ENCODE measurements around the gene FBXO11.
A peak's percentile ranks its signal among the peaks of the same experiment; 100 is the strongest.

The FBXO11 gene

DNA sequence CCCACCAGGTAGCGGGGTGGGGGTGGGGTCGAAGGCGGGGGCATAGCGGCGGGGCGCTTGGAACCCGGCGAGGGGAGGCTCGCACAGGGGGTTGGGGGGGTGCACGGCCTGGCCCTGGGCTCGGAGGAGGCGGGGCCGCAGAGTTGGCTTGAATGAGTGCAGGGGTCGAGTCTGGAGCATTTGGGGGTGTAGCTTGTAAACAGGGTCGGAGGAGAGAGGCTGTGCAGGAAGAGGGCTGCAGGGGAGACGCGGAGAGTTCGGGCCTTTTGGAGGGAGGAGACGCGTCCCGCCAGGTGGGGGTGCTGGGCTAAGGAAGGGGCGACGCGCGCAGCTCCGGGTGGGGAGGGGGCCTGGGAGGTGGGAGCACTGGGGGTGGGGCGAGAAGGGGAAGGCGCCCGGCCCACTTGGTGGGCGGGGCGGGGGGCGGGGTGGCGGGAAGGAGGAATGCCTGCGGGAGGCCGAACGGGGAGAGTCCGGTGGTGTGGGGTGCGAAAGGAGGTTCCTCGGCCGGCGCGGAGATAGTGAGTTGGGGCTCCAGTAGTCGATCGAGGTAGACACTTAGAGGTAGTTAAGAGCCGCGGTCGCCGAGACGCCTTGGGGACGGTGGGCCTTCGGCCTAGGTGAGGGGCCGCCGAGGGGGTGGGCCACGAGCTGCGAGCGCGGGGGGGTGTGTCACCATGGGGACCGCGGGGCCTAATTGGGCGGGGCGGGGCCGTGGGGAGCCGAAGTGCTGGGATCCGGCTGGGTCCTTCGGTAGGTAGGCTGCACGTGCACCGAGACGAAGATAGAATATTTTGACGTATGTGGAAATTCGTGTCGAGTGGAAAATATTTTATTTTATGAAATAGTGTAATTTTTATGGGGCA lies 122.6 kb downstream of the FBXO11 start (continued):
- TF ChIP-seq ZNF350 (tag by site-specific recombination; IDR thresholded peaks at IDR 0.05) (no peak), KLF1 (tag by site-specific recombination; IDR thresholded peaks at IDR 0.05) (0 out of 2 replicates have a peak, but pooled peaks have one; percentile 6), SALL2 (tag by site-specific recombination; IDR thresholded peaks at IDR 0.05; ENCODE audit: borderline replicate concordance) (no peak), YY2 (tag by site-specific recombination; IDR thresholded peaks at IDR 0.05) (no peak), ZNF138 (tag by site-specific recombination; IDR thresholded peaks at IDR 0.05; ENCODE audit: borderline replicate concordance) (no peak), ZNF169 (tag by site-specific recombination; IDR thresholded peaks at IDR 0.05) (no peak), ZNF585B (tag by site-specific recombination; IDR thresholded peaks at IDR 0.05) (no peak), ZNF324 (tag by site-specific recombination; IDR thresholded peaks at IDR 0.05) (no peak), GLI4 (tag by site-specific recombination; IDR thresholded peaks at IDR 0.05) (no peak), ZNF561 (tag by site-specific recombination; IDR thresholded peaks at IDR 0.05; ENCODE audit: borderline replicate concordance) (no peak), ZNF843 (tag by site-specific recombination; IDR thresholded peaks at IDR 0.05) (no peak), ZNF701 (tag by site-specific recombination; IDR thresholded peaks at IDR 0.05) (no peak), ZNF776 (tag by site-specific recombination; IDR thresholded peaks at IDR 0.05; ENCODE audit: borderline replicate concordance) (no peak), EGR2 (tag by site-specific recombination; IDR thresholded peaks at IDR 0.05; ENCODE audit: low read depth) (0 out of 2 replicates have a peak, but pooled peaks have one; percentile 5), ZFP69B (tag by site-specific recombination; IDR thresholded peaks at IDR 0.05) (peak; percentile 38; the same call in 1 of the 2 replicates), ZNF157 (tag by site-specific recombination; IDR thresholded peaks at IDR 0.05) (no peak), KLF8 (tag by site-specific recombination; IDR thresholded peaks at IDR 0.05) (peak; percentile 48), ZNF660 (tag by site-specific recombination; IDR thresholded peaks at IDR 0.05) (no peak), ZNF658 (tag by site-specific recombination; IDR thresholded peaks at IDR 0.05) (no peak), OSR2 (tag by site-specific recombination; IDR thresholded peaks at IDR 0.05) (no peak), KLF7 (tag by site-specific recombination; IDR thresholded peaks at IDR 0.05; ENCODE audit: borderline replicate concordance) (no peak), SP3 (tag by site-specific recombination; IDR thresholded peaks at IDR 0.05) (peak; percentile 80), ZNF423 (tag by site-specific recombination; IDR thresholded peaks at IDR 0.05) (no peak), ZFP37 (tag by site-specific recombination; IDR thresholded peaks at IDR 0.05) (0 out of 2 replicates have a peak, but pooled peaks have one; percentile 1), ZNF677 (tag by site-specific recombination; IDR thresholded peaks at IDR 0.05) (no peak), ZNF121 (tag by site-specific recombination; IDR thresholded peaks at IDR 0.05) (no peak)
- TF ChIP-seq, protein P1, sequence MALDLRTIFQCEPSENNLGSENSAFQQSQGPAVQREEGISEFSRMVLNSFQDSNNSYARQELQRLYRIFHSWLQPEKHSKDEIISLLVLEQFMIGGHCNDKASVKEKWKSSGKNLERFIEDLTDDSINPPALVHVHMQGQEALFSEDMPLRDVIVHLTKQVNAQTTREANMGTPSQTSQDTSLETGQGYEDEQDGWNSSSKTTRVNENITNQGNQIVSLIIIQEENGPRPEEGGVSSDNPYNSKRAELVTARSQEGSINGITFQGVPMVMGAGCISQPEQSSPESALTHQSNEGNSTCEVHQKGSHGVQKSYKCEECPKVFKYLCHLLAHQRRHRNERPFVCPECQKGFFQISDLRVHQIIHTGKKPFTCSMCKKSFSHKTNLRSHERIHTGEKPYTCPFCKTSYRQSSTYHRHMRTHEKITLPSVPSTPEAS (tag by site-specific recombination; IDR thresholded peaks at IDR 0.05), result no peak
- TF ChIP-seq, protein P2, sequence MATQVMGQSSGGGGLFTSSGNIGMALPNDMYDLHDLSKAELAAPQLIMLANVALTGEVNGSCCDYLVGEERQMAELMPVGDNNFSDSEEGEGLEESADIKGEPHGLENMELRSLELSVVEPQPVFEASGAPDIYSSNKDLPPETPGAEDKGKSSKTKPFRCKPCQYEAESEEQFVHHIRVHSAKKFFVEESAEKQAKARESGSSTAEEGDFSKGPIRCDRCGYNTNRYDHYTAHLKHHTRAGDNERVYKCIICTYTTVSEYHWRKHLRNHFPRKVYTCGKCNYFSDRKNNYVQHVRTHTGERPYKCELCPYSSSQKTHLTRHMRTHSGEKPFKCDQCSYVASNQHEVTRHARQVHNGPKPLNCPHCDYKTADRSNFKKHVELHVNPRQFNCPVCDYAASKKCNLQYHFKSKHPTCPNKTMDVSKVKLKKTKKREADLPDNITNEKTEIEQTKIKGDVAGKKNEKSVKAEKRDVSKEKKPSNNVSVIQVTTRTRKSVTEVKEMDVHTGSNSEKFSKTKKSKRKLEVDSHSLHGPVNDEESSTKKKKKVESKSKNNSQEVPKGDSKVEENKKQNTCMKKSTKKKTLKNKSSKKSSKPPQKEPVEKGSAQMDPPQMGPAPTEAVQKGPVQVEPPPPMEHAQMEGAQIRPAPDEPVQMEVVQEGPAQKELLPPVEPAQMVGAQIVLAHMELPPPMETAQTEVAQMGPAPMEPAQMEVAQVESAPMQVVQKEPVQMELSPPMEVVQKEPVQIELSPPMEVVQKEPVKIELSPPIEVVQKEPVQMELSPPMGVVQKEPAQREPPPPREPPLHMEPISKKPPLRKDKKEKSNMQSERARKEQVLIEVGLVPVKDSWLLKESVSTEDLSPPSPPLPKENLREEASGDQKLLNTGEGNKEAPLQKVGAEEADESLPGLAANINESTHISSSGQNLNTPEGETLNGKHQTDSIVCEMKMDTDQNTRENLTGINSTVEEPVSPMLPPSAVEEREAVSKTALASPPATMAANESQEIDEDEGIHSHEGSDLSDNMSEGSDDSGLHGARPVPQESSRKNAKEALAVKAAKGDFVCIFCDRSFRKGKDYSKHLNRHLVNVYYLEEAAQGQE (tag by site-specific recombination; IDR thresholded peaks at IDR 0.05), result no peak
- TF ChIP-seq, protein P3, sequence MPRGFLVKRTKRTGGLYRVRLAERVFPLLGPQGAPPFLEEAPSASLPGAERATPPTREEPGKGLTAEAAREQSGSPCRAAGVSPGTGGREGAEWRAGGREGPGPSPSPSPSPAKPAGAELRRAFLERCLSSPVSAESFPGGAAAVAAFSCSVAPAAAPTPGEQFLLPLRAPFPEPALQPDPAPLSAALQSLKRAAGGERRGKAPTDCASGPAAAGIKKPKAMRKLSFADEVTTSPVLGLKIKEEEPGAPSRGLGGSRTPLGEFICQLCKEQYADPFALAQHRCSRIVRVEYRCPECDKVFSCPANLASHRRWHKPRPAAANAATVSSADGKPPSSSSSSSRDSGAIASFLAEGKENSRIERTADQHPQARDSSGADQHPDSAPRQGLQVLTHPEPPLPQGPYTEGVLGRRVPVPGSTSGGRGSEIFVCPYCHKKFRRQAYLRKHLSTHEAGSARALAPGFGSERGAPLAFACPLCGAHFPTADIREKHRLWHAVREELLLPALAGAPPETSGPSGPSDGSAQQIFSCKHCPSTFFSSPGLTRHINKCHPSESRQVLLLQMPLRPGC (tag by site-specific recombination; IDR thresholded peaks at IDR 0.05), result no peak
- TF ChIP-seq, protein P4, sequence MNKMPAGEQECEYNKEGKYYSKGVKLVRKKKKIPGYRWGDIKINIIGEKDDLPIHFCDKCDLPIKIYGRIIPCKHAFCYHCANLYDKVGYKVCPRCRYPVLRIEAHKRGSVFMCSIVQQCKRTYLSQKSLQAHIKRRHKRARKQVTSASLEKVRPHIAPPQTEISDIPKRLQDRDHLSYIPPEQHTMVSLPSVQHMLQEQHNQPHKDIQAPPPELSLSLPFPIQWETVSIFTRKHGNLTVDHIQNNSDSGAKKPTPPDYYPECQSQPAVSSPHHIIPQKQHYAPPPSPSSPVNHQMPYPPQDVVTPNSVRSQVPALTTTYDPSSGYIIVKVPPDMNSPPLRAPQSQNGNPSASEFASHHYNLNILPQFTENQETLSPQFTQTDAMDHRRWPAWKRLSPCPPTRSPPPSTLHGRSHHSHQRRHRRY (tag by site-specific recombination; IDR thresholded peaks at IDR 0.05), result no peak
- TF ChIP-seq, protein P5, sequence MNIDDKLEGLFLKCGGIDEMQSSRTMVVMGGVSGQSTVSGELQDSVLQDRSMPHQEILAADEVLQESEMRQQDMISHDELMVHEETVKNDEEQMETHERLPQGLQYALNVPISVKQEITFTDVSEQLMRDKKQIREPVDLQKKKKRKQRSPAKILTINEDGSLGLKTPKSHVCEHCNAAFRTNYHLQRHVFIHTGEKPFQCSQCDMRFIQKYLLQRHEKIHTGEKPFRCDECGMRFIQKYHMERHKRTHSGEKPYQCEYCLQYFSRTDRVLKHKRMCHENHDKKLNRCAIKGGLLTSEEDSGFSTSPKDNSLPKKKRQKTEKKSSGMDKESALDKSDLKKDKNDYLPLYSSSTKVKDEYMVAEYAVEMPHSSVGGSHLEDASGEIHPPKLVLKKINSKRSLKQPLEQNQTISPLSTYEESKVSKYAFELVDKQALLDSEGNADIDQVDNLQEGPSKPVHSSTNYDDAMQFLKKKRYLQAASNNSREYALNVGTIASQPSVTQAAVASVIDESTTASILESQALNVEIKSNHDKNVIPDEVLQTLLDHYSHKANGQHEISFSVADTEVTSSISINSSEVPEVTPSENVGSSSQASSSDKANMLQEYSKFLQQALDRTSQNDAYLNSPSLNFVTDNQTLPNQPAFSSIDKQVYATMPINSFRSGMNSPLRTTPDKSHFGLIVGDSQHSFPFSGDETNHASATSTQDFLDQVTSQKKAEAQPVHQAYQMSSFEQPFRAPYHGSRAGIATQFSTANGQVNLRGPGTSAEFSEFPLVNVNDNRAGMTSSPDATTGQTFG (tag by site-specific recombination; IDR thresholded peaks at IDR 0.05; ENCODE audit: borderline replicate concordance), result no peak
